Upper lobe of left lung (tissue), 6 donors: Measurements from ENCODE around the gene FCER2. TPM values are rescaled to one million over a fixed set of nuclear protein-coding genes. Genes with fewer than 3 reads are reported as not detected.

Experiments used
- ATAC-seq, 2 donors: fragments of 200-7000 bp; cut with Tn5 transposase; one replicate each; pipeline ENCODE4 v1.9.1; 2022; ENCODE audit warnings: mild to moderate bottlenecking in 2 of 2, moderate library complexity in 2 of 2; ENCODE audit not compliant: low FRiP score in 2 of 2
- DNase-seq, 2 donors: peaks; one replicate each; pipeline ENCODE4 v3.0.0-alpha.2; 2019 to 2020
- H3K27ac ChIP-seq, 4 donors: fragments of 200-600 bp; sonication (generic); one replicate each; pipeline ENCODE4 v1.5.1; 2016 to 2019
- H3K27me3 ChIP-seq, 4 donors: fragments of 200-600 bp; sonication (generic); one replicate each; pipeline ENCODE4 v1.5.1; 2017 to 2019
- H3K36me3 ChIP-seq, 4 donors: fragments of 200-600 bp; sonication (generic); one replicate each; pipeline ENCODE4 v1.5.1; 2016 to 2019
- H3K4me1 ChIP-seq, 4 donors: fragments of 200-600 bp; sonication (generic); one replicate each; pipeline ENCODE4 v1.5.1; 2018 to 2019
- H3K4me3 ChIP-seq, 4 donors: fragments of 200-600 bp; sonication (generic); one replicate each; pipeline ENCODE4 v1.5.1; 2017 to 2019; ENCODE audit warnings: mild to moderate bottlenecking in 2 of 4, moderate library complexity in 1 of 4
- H3K9me3 ChIP-seq, 4 donors: fragments of 200-600 bp; sonication (generic); one replicate each; pipeline ENCODE4 v1.5.1; 2018 to 2019
- CTCF ChIP-seq, 6 experiments: fragments of 450-650 bp in 4 of 6; fragments of 200-600 bp in 2 of 6; sonication (generic) in 2 of 6; IDR thresholded peaks; one replicate each; pipeline ENCODE4 v1.5.1; 2016 to 2019; ENCODE audit warnings: antibody characterized with exemption in 6 of 6
- EP300 ChIP-seq, 4 donors: sonication (generic); formaldehyde crosslinking; IDR thresholded peaks; one replicate each; pipeline ENCODE4 v1.5.1; 2017; ENCODE audit warnings: antibody characterized with exemption in 4 of 4, control low read depth in 2 of 4
- POLR2A ChIP-seq, 4 donors: fragments of 450-650 bp; IDR thresholded peaks; one replicate each; pipeline ENCODE4 v1.5.1; 2016 to 2017; ENCODE audit warnings: antibody characterized with exemption in 4 of 4, mild to moderate bottlenecking in 2 of 4
- POLR2AphosphoS5 ChIP-seq, 2 donors: sonication (generic); formaldehyde crosslinking; IDR thresholded peaks; one replicate each; pipeline ENCODE4 v1.5.1; 2017; ENCODE audit warnings: antibody characterized with exemption in 2 of 2
- WGBS, 2 donors: methylation state at CpG; one replicate each; pipeline ENCODE4 v1.1.5; 2017 to 2018; 5-methylcytosine and 5-hydroxymethylcytosine counted together
- total RNA-seq, 6 donors: library from RNA; depleted of rRNA in 4 of 6; stranded (reverse); fragments of >200 nt in 4 of 6; gene quantifications; one replicate each; pipeline versions ENCODE4 v1.1.0 to v1.2.1, GENCODE V29; 2016 to 2021
- donor health status: DM: no; HTN: no; CAD: no; lungs with moderate emphysema.
- donor health status: DM: no; HTN: yes; CAD: no; lungs with severe emphysema.

The FCER2 gene
- total RNA-seq, 6 donors from 2014 or later: 0.83 to 2.9 TPM; not detected in 4

- Histone ChIP-seq H3K27ac (no peak overlapping the region), H3K4me1 (no peaks in the 10 kb centered on the region), H3K36me3 (no peaks in the 10 kb centered on the region), H3K9me3 (no peaks in the 10 kb centered on the region), H3K27me3 (peaks cover 0 to 7% (median 2%) of the 10 kb centered on the region in 4 donors), H3K4me3 (no peak overlapping the region)
- ATAC-seq (no peak), DNase-seq (no peak)
- WGBS, 2 donors: 59 to 61% methylated on average over 15 of the region's 15 CpGs
- no peak for TF ChIP-seq EP300 (IDR thresholded peaks at IDR 0.05)
- TF ChIP-seq CTCF (IDR thresholded peaks at IDR 0.05): no peak
- no peak for TF ChIP-seq POLR2AphosphoS5 (IDR thresholded peaks at IDR 0.05)
- TF ChIP-seq POLR2A (IDR thresholded peaks at IDR 0.05): no peak
These were observed 2.2 kb downstream of the FCER2 start for GRCh38 chr19:7699417-7700401.

GRCh38 chr19:7699003-7699402, 2.9 kb downstream of the FCER2 start:
- H3K4me1 ChIP-seq: no peaks in the 10 kb centered on the region
- H3K9me3 ChIP-seq: no peaks in the 10 kb centered on the region
- TF ChIP-seq POLR2A (IDR thresholded peaks at IDR 0.05) (no peak), EP300 (IDR thresholded peaks at IDR 0.05) (no peak), POLR2AphosphoS5 (IDR thresholded peaks at IDR 0.05) (no peak), CTCF (IDR thresholded peaks at IDR 0.05) (no peak)
- no peak overlapping the region for H3K4me3 ChIP-seq
- H3K27me3 ChIP-seq: peaks cover 0 to 7% (median 2%) of the 10 kb centered on the region in 4 donors
- H3K36me3 ChIP-seq: no peaks in the 10 kb centered on the region
- DNase-seq: no peak
- WGBS, 2 donors: 40 to 56% methylated on average over 2 of the region's 2 CpGs
- H3K27ac ChIP-seq: no peak overlapping the region
- no peak for ATAC-seq

GRCh38 chr19:7698583-7698982, 3.3 kb downstream of the FCER2 start:
- ATAC-seq (no peak), DNase-seq (peak in 1 of 2 donors; percentile 27)
- H3K36me3 ChIP-seq: no peaks in the 10 kb centered on the region
- 36 to 58% methylated on average over 2 to 11 of the region's 11 CpGs for WGBS, 2 donors
- no peak overlapping the region for H3K4me3 ChIP-seq
- peaks cover 0 to 7% (median 2%) of the 10 kb centered on the region in 4 donors for H3K27me3 ChIP-seq
- H3K27ac ChIP-seq: no peak overlapping the region
- H3K9me3 ChIP-seq: no peaks in the 10 kb centered on the region
- no peaks in the 10 kb centered on the region for H3K4me1 ChIP-seq
- TF ChIP-seq POLR2AphosphoS5 (IDR thresholded peaks at IDR 0.05) (no peak), CTCF (IDR thresholded peaks at IDR 0.05) (no peak), POLR2A (IDR thresholded peaks at IDR 0.05) (no peak), EP300 (IDR thresholded peaks at IDR 0.05) (no peak)

- no peaks in the 10 kb centered on the region for H3K9me3 ChIP-seq
- TF ChIP-seq EP300 (IDR thresholded peaks at IDR 0.05) (no peak), POLR2A (IDR thresholded peaks at IDR 0.05) (no peak), POLR2AphosphoS5 (IDR thresholded peaks at IDR 0.05) (no peak), CTCF (IDR thresholded peaks at IDR 0.05) (no peak)
- no peak overlapping the region for H3K27ac ChIP-seq
- no peak overlapping the region for H3K4me3 ChIP-seq
- H3K27me3 ChIP-seq: peaks cover 0 to 7% (median 2%) of the 10 kb centered on the region in 4 donors
- ATAC-seq: no peak
- no peaks in the 10 kb centered on the region for H3K4me1 ChIP-seq
- 80 to 84% methylated on average over 10 of the region's 10 CpGs for WGBS, 2 donors
- no peak for DNase-seq
- H3K36me3 ChIP-seq: no peaks in the 10 kb centered on the region
These were observed 4.1 kb downstream of the FCER2 start for GRCh38 chr19:7697721-7698287.
